PC-9 (cell line): ENCODE results near the gene GPR89A. TPM values are rescaled to one million over a fixed set of nuclear protein-coding genes. Genes with fewer than 3 reads are reported as not detected.
"Not testable (repeated sequence)": the region's sequence is repeated elsewhere in the genome, so short reads cannot be mapped to it uniquely, and the experiment has no call there.

Experiments
- BruUV-seq: library from RNA; stranded (reverse); fragments of 400-500 nt; replicated peaks from 2 replicates; lab custom pipeline; 2021; lab: Mats Ljungman, UMichigan
- CTCF ChIA-PET: fragments of 300-600 bp; sonication (Branson Sonifier 250); formaldehyde crosslinking; loops from one replicate; lab custom pipeline; 2022; ENCODE audit warnings: antibody characterized with exemption; lab: Charles Lee
- POLR2A ChIA-PET: fragments of 300-600 bp; sonication (Branson Sonifier 250); formaldehyde crosslinking; loops from one replicate; lab custom pipeline; 2022; ENCODE audit warnings: antibody characterized with exemption; ENCODE audit not compliant: unreplicated experiment; lab: Charles Lee
- DNase-seq, 2 experiments: peaks; one replicate each; pipeline versions ENCODE4 v3.0.0 to v3.0.0-alpha.2; 2015 to 2022; ENCODE audit warnings: mixed read lengths in 1 of 2
- H2AFZ ChIP-seq: fragments of 200-600 bp; sonication (generic); 2 replicates; pipeline ENCODE4 v1.8.1; 2017; ENCODE audit warnings: antibody characterized with exemption
- H3F3A ChIP-seq: fragments of 200-600 bp; sonication (generic); 2 replicates; pipeline ENCODE4 v1.8.1; 2017; ENCODE audit warnings: antibody characterized with exemption, mild to moderate bottlenecking, low read depth; ENCODE audit not compliant: insufficient read depth
- H3K27ac ChIP-seq: fragments of 200-600 bp; sonication (generic); 2 replicates; pipeline ENCODE4 v1.6.1; 2016; ENCODE audit warnings: mixed run types
- H3K27me3 ChIP-seq: fragments of 200-600 bp; sonication (generic); 2 replicates; pipeline ENCODE4 v1.6.1; 2016; ENCODE audit warnings: low read depth, mixed run types; ENCODE audit not compliant: insufficient read depth
- H3K36me3 ChIP-seq: fragments of 200-600 bp; sonication (generic); 2 replicates; pipeline ENCODE4 v1.6.1; 2016; ENCODE audit warnings: low read depth, mixed run types
- H3K4me1 ChIP-seq: fragments of 200-600 bp; sonication (generic); replicated peaks from 2 replicates; pipeline ENCODE4 v1.6.1; 2016; ENCODE audit warnings: mixed run types; ENCODE audit not compliant: insufficient read depth
- H3K4me2 ChIP-seq: fragments of 200-600 bp; sonication (generic); 2 replicates; pipeline ENCODE4 v1.6.1; 2017; ENCODE audit warnings: mixed run types
- H3K4me3 ChIP-seq: fragments of 200-600 bp; sonication (generic); 2 replicates; pipeline ENCODE4 v1.6.1; 2016; ENCODE audit warnings: mixed run types
- H3K79me2 ChIP-seq: fragments of 200-600 bp; sonication (generic); 2 replicates; pipeline ENCODE4 v1.6.1; 2017; ENCODE audit warnings: low read depth, mixed run types
- H3K9me2 ChIP-seq: fragments of 200-600 bp; sonication (generic); 2 replicates; pipeline ENCODE4 v1.8.1; 2017; ENCODE audit warnings: mild to moderate bottlenecking; ENCODE audit not compliant: insufficient read depth
- H3K9me3 ChIP-seq: fragments of 200-600 bp; sonication (generic); 2 replicates; pipeline ENCODE4 v1.8.1; 2016; ENCODE audit warnings: low read depth; ENCODE audit not compliant: insufficient read depth
- H4K20me1 ChIP-seq: fragments of 200-600 bp; sonication (generic); 2 replicates; pipeline ENCODE4 v1.8.1; 2017; ENCODE audit not compliant: insufficient read depth
- CTCF ChIP-seq: fragments of 200-600 bp; sonication (generic); conservative IDR thresholded peaks from 2 replicates; pipeline ENCODE4 v1.6.1; 2017; ENCODE audit warnings: mixed run types, antibody characterized with exemption, mild to moderate bottlenecking, moderate library complexity
- EZH2 ChIP-seq: fragments of 200-600 bp; sonication (generic); IDR thresholded peaks from 2 replicates; pipeline ENCODE4 v1.8.0; 2017; ENCODE audit warnings: antibody characterized with exemption, low read depth
- intact Hi-C: fragments of 100-400 bp; cut with micrococcal nuclease; formaldehyde crosslinking; loops from one replicate; pipeline ENCODE4 v1.10.0; 2022; ENCODE audit not compliant: unreplicated experiment
- total RNA-seq: library from RNA; stranded (reverse); gene quantifications from 2 replicates; pipeline ENCODE4 v1.2.3, GENCODE V29; 2021

GPR89A gene
- total RNA-seq, 1 experiment from 2014 or later = 20.4 TPM

GRCh38 chr1:145599426-145599825 lies 8.4 kb upstream of the GPR89A start:
- H3K4me3 ChIP-seq, POLR2A ChIA-PET, H4K20me1 ChIP-seq, H3K36me3 ChIP-seq, H3K9me3 ChIP-seq, intact Hi-C loops, H3F3A ChIP-seq, H3K79me2 ChIP-seq, BruUV-seq, H3K27me3 ChIP-seq, H3K4me2 ChIP-seq, H3K9me2 ChIP-seq, CTCF ChIA-PET, H3K27ac ChIP-seq, H3K4me1 ChIP-seq, DNase-seq, H2AFZ ChIP-seq: not testable (repeated sequence)

DNA sequence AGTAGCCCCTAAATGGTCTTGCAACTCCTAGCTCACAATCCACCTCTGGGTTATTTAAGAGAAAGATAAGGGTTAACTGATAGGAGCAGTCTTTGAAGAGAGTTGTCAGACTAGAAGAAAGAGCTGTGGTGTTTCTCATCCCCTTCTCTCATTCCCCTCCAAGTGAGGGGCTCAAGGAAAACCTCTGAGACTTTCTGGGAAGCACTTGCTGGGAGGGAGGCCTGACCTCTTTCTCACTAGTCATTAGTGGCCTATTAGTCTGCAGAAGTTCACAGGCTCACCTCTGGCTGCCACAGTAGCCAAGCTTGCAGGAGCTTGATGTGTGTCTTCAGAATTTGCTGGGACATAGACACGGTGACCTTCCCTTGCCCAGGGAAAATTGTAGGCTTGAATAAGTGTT lies 6.2 kb upstream of the GPR89A start:
- no peaks in the 10 kb centered on the region for H4K20me1 ChIP-seq
- H3K79me2 ChIP-seq = no peaks in the 10 kb centered on the region
- CTCF ChIA-PET = no interaction called here
- no peak for DNase-seq
- no peaks in the 10 kb centered on the region for H3K4me1 ChIP-seq
- H3K9me3 ChIP-seq = no peaks in the 10 kb centered on the region
- TF ChIP-seq CTCF = no peak
- TF ChIP-seq EZH2 = no peak
- H3K4me3 ChIP-seq = no peak overlapping the region
- no peak overlapping the region for H3K4me2 ChIP-seq
- no peak overlapping the region for H2AFZ ChIP-seq
- intact Hi-C loops = no loop called here
- no peak overlapping the region for H3K27ac ChIP-seq
- POLR2A ChIA-PET = no interaction called here
- H3K9me2 ChIP-seq = no peaks in the 10 kb centered on the region
- no peaks in the 10 kb centered on the region for H3K36me3 ChIP-seq
- no peaks in the 10 kb centered on the region for H3F3A ChIP-seq
- no peaks in the 10 kb centered on the region for H3K27me3 ChIP-seq
- no TSS peak for BruUV-seq

- CTCF ChIA-PET, BruUV-seq: not testable (repeated sequence)
These were observed 948 bp upstream of the GPR89A start for GRCh38 chr1:145606840-145607239.

GRCh38 chr1:145607289-145607688 lies 499 bp upstream of the GPR89A start:
- H3K4me1 ChIP-seq, H3K27ac ChIP-seq, DNase-seq, H3K9me3 ChIP-seq, H3K27me3 ChIP-seq, POLR2A ChIA-PET, H2AFZ ChIP-seq, H3F3A ChIP-seq, intact Hi-C loops, H3K36me3 ChIP-seq, CTCF ChIA-PET, H3K9me2 ChIP-seq, H3K4me3 ChIP-seq, H4K20me1 ChIP-seq, H3K4me2 ChIP-seq: not testable (repeated sequence)
- TSS peak; percentile 28 for BruUV-seq
- H3K79me2 ChIP-seq = peaks cover 17% of the 10 kb centered on the region

More at GRCh38 chr1:145606840-145607239, 948 bp upstream of the GPR89A start:
- H3K9me2 ChIP-seq, H3K27ac ChIP-seq, H3K4me3 ChIP-seq, H2AFZ ChIP-seq, H3K9me3 ChIP-seq, H3K4me1 ChIP-seq, H3K27me3 ChIP-seq, H3K4me2 ChIP-seq, POLR2A ChIA-PET, H3F3A ChIP-seq, DNase-seq, H3K36me3 ChIP-seq, H4K20me1 ChIP-seq, intact Hi-C loops: not testable (repeated sequence)
- peaks cover 17% of the 10 kb centered on the region for H3K79me2 ChIP-seq

DNA sequence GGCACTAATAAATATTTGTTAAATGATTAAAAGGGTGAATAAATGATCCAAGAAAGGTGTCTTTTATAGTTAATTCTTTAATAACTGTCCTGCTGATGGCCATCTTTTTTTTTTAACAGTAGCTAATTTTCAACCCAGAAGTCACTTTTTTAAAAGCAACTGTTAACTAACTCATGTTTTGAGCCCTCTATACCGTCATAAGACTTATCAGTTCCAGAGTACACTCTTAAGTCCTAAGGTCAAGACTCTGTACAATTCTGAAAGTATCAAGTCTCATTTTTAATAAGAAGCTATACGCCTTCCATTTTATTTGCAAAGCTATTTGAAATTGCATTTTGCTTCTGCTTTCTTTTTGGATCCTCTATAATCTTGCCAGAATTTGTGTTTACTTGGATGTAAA lies 3.0 kb downstream of the GPR89A start:
- intact Hi-C loops, DNase-seq: not testable (repeated sequence)

DNA sequence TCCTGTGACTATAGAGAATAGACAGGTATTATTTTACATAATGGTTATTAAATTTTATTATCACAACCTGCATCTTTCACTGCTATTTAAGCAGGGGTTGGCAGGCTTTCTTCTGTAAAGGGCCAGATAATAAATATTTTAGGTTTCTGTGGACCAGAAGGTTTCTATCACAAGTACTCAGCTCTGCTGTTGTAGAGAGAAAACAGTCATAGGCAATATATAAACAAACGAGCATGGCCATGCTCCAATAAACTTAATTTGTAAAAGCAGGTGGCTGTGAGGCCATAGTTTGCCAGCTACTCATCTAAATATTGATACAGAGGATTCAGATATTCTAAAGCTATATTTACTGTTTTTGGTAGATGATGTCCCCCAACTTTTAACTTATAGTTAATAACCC lies 12.3 kb downstream of the GPR89A start:
- H3K9me3 ChIP-seq, intact Hi-C loops, H4K20me1 ChIP-seq, H3K9me2 ChIP-seq, H2AFZ ChIP-seq, H3K79me2 ChIP-seq, H3K4me2 ChIP-seq, H3K36me3 ChIP-seq, BruUV-seq, H3F3A ChIP-seq, DNase-seq, POLR2A ChIA-PET, H3K4me1 ChIP-seq, H3K27me3 ChIP-seq, H3K27ac ChIP-seq, H3K4me3 ChIP-seq, CTCF ChIA-PET: not testable (repeated sequence)

More for the DNA sequence above, 3.0 kb downstream of the GPR89A start:
- BruUV-seq, H3K4me1 ChIP-seq, POLR2A ChIA-PET, H3K9me2 ChIP-seq, H3K27ac ChIP-seq, H3K4me2 ChIP-seq, H3K9me3 ChIP-seq, H3F3A ChIP-seq, H3K36me3 ChIP-seq, H4K20me1 ChIP-seq, H3K27me3 ChIP-seq, H3K4me3 ChIP-seq, H2AFZ ChIP-seq, CTCF ChIA-PET: not testable (repeated sequence)
- H3K79me2 ChIP-seq = peaks cover 17% of the 10 kb centered on the region

GRCh38 chr1:145622177-145622576 lies 14.4 kb downstream of the GPR89A start:
- H3K4me1 ChIP-seq, H3K36me3 ChIP-seq, H3K27ac ChIP-seq, intact Hi-C loops, H3K9me3 ChIP-seq, H2AFZ ChIP-seq, H3F3A ChIP-seq, CTCF ChIA-PET, H4K20me1 ChIP-seq, H3K27me3 ChIP-seq, BruUV-seq, H3K4me3 ChIP-seq, H3K79me2 ChIP-seq, H3K9me2 ChIP-seq, DNase-seq, POLR2A ChIA-PET, H3K4me2 ChIP-seq: not testable (repeated sequence)
